ENCODE results near the gene DOCK9. TPM values are rescaled to one million over a fixed set of nuclear protein-coding genes. Genes with fewer than 3 reads are reported as not detected.

DOCK9 gene
- total RNA-seq, 1 experiment from 2014 or later = 4.5 TPM

GRCh38 chr13:98996046-98996445 lies 18.2 kb upstream of the DOCK9 start:
- no peaks in the 10 kb centered on the region for H3K36me3 ChIP-seq (ENCODE audit: insufficient read depth, low read length, poor library complexity, severe bottlenecking)
- ChIA-PET POLR2A (ENCODE audit: low non-redundant PET) (no interaction called here), CTCF (no interaction called here)
- intact Hi-C loops (cut with micrococcal nuclease; ENCODE audit: unreplicated experiment) = no loop called here
- no peaks in the 10 kb centered on the region for H3K9me3 ChIP-seq (ENCODE audit: low read depth, low read length, poor library complexity, severe bottlenecking)
- H3K27me3 ChIP-seq (replicated peaks; ENCODE audit: insufficient read depth, low read depth, low read length, poor library complexity) = no peaks in the 10 kb centered on the region
- no peak for DNase-seq (ENCODE audit: low spot score)
- H3K27ac ChIP-seq (ENCODE audit: low read depth, low read length, poor library complexity, severe bottlenecking) = no peak overlapping the region
- TF ChIP-seq EZH2 (IDR thresholded peaks at IDR 0.05; ENCODE audit: borderline replicate concordance, low read depth, low read length, poor library complexity, severe bottlenecking) (no peak), CTCF (conservative IDR thresholded peaks at IDR 0.05; ENCODE audit: low read depth, low read length) (no peak)
- BruUV-seq (replicated peaks) = no TSS peak
- no peak overlapping the region for H3K4me3 ChIP-seq (ENCODE audit: low read depth, low read length, poor library complexity, severe bottlenecking)
- H3K4me1 ChIP-seq (ENCODE audit: insufficient read depth, low read length, poor library complexity, severe bottlenecking) = no peaks in the 10 kb centered on the region

- H3K4me1 ChIP-seq (ENCODE audit: insufficient read depth, low read length, poor library complexity, severe bottlenecking) = no peaks in the 10 kb centered on the region
- no peak overlapping the region for H3K27ac ChIP-seq (ENCODE audit: low read depth, low read length, poor library complexity, severe bottlenecking)
- H3K4me3 ChIP-seq (ENCODE audit: low read depth, low read length, poor library complexity, severe bottlenecking) = no peak overlapping the region
- no peaks in the 10 kb centered on the region for H3K27me3 ChIP-seq (replicated peaks; ENCODE audit: insufficient read depth, low read depth, low read length, poor library complexity)
- H3K36me3 ChIP-seq (ENCODE audit: insufficient read depth, low read length, poor library complexity, severe bottlenecking) = no peaks in the 10 kb centered on the region
- intact Hi-C loops (cut with micrococcal nuclease; ENCODE audit: unreplicated experiment) = no loop called here
- no TSS peak for BruUV-seq (replicated peaks)
- DNase-seq (ENCODE audit: low spot score) = no peak
- H3K9me3 ChIP-seq (ENCODE audit: low read depth, low read length, poor library complexity, severe bottlenecking) = no peaks in the 10 kb centered on the region
- ChIA-PET CTCF (no interaction called here), POLR2A (ENCODE audit: low non-redundant PET) (no interaction called here)
- TF ChIP-seq EZH2 (IDR thresholded peaks at IDR 0.05; ENCODE audit: borderline replicate concordance, low read depth, low read length, poor library complexity, severe bottlenecking) (no peak), CTCF (conservative IDR thresholded peaks at IDR 0.05; ENCODE audit: low read depth, low read length) (no peak)
These were observed 17.0 kb upstream of the DOCK9 start for GRCh38 chr13:98994896-98995295.

- no peaks in the 10 kb centered on the region for H3K9me3 ChIP-seq (ENCODE audit: low read depth, low read length, poor library complexity, severe bottlenecking)
- ChIA-PET POLR2A (ENCODE audit: low non-redundant PET) (interaction anchor here (0.6 kb wide), 1 partner anchor 40 kb away, joined by 4 read pairs; no protein-coding TSS in a partner anchor), CTCF (no interaction called here)
- intact Hi-C loops (cut with micrococcal nuclease; ENCODE audit: unreplicated experiment) = no loop called here
- no peaks in the 10 kb centered on the region for H3K36me3 ChIP-seq (ENCODE audit: insufficient read depth, low read length, poor library complexity, severe bottlenecking)
- H3K4me1 ChIP-seq (ENCODE audit: insufficient read depth, low read length, poor library complexity, severe bottlenecking) = no peaks in the 10 kb centered on the region
- H3K27me3 ChIP-seq (replicated peaks; ENCODE audit: insufficient read depth, low read depth, low read length, poor library complexity) = no peaks in the 10 kb centered on the region
- no peak for DNase-seq (ENCODE audit: low spot score)
- BruUV-seq (replicated peaks) = no TSS peak
- TF ChIP-seq CTCF (conservative IDR thresholded peaks at IDR 0.05; ENCODE audit: low read depth, low read length) (no peak), EZH2 (IDR thresholded peaks at IDR 0.05; ENCODE audit: borderline replicate concordance, low read depth, low read length, poor library complexity, severe bottlenecking) (no peak)
- no peak overlapping the region for H3K4me3 ChIP-seq (ENCODE audit: low read depth, low read length, poor library complexity, severe bottlenecking)
- no peak overlapping the region for H3K27ac ChIP-seq (ENCODE audit: low read depth, low read length, poor library complexity, severe bottlenecking)
These were observed 16.2 kb upstream of the DOCK9 start for GRCh38 chr13:98994080-98994479.

Data from A673 (cell line).